NT2/D1 (cell line): ENCODE data around the gene CENPN.

Source experiments
- SUZ12 ChIP-seq: IDR thresholded peaks from 2 replicates; pipeline ENCODE4 v1.6.1; 2011; ENCODE audit not compliant: insufficient read length, insufficient read depth; ENCODE audit errors: extremely low read depth
- YY1 ChIP-seq: IDR thresholded peaks from 2 replicates; pipeline ENCODE4 v1.6.1; 2011; ENCODE audit not compliant: insufficient read length, insufficient read depth
- ZNF274 ChIP-seq: IDR thresholded peaks from 2 replicates; pipeline ENCODE4 v1.6.1; 2011; ENCODE audit warnings: mild to moderate bottlenecking, low read depth, low read length

GRCh38 chr16:81080233-81080632, 73.2 kb downstream of the CENPN start:
- no peak for TF ChIP-seq ZNF274
- TF ChIP-seq YY1: no peak
- no peak for TF ChIP-seq SUZ12
